NCI-H1436 treated with DMSO at 0.1 percent for 48 hours (cell line): Measurements from ENCODE around the gene LMOD3.

Experiments used
- DNase-seq: peaks from one replicate; lab custom pipeline; 2025; lab: John Stamatoyannopoulos, UW

The LMOD3 gene

GRCh38 chr3:69121950-69122349, 445 bp downstream of the LMOD3 start:
- no peak for DNase-seq

GRCh38 chr3:69121513-69121912, 882 bp downstream of the LMOD3 start:
- DNase-seq: no peak

GRCh38 chr3:69120879-69121464, 1.4 kb downstream of the LMOD3 start:
- DNase-seq: no peak

GRCh38 chr3:69119681-69120080, 2.7 kb downstream of the LMOD3 start:
- DNase-seq: no peak

- no peak for DNase-seq
Observed at GRCh38 chr3:69119138-69119537, 3.3 kb downstream of the LMOD3 start.

GRCh38 chr3:69118555-69118954, 3.8 kb downstream of the LMOD3 start:
- no peak for DNase-seq

- DNase-seq: no peak
Observed at GRCh38 chr3:69116897-69117296, 5.5 kb downstream of the LMOD3 start.

GRCh38 chr3:69116162-69116561, 6.2 kb downstream of the LMOD3 start:
- DNase-seq: no peak

GRCh38 chr3:69115731-69116130, 6.7 kb downstream of the LMOD3 start:
- no peak for DNase-seq

GRCh38 chr3:69113536-69113935, 8.9 kb downstream of the LMOD3 start:
- DNase-seq: no peak

- DNase-seq: no peak
Observed at GRCh38 chr3:69110941-69111546, 11.4 kb downstream of the LMOD3 start.

- DNase-seq: no peak
Observed at GRCh38 chr3:69108811-69109210, 13.6 kb downstream of the LMOD3 start.

GRCh38 chr3:69107841-69108240, 14.6 kb downstream of the LMOD3 start:
- DNase-seq: no peak

GRCh38 chr3:69105320-69105719, 17.1 kb downstream of the LMOD3 start:
- no peak for DNase-seq

GRCh38 chr3:69104586-69104985, 17.8 kb downstream of the LMOD3 start:
- DNase-seq: no peak

GRCh38 chr3:69103123-69103522, 19.3 kb downstream of the LMOD3 start:
- no peak for DNase-seq

GRCh38 chr3:69102384-69102783, 20.0 kb downstream of the LMOD3 start:
- DNase-seq: no peak

- no peak for DNase-seq
Observed at GRCh38 chr3:69099576-69099975, 22.8 kb downstream of the LMOD3 start.

GRCh38 chr3:69097407-69098086, 24.8 kb downstream of the LMOD3 start:
- no peak for DNase-seq

- no peak for DNase-seq
Observed at GRCh38 chr3:69096299-69096698, 26.1 kb downstream of the LMOD3 start.

GRCh38 chr3:69095636-69096035, 26.8 kb downstream of the LMOD3 start:
- DNase-seq: no peak

GRCh38 chr3:69094467-69095205, 27.8 kb downstream of the LMOD3 start:
- no peak for DNase-seq

- no peak for DNase-seq
Observed at GRCh38 chr3:69092030-69092516, 30.3 kb downstream of the LMOD3 start.
